ENCODE measurements around the gene ERG. TPM values are rescaled to one million over a fixed set of nuclear protein-coding genes. Genes with fewer than 3 reads are reported as not detected.

ERG gene
- total and polyA plus RNA-seq, 9 of the 15 experiments (the other 6 are each of a cell fraction or from before 2014, with no cell fraction given), result 0.06 TPM; not detected in 8

DNA sequence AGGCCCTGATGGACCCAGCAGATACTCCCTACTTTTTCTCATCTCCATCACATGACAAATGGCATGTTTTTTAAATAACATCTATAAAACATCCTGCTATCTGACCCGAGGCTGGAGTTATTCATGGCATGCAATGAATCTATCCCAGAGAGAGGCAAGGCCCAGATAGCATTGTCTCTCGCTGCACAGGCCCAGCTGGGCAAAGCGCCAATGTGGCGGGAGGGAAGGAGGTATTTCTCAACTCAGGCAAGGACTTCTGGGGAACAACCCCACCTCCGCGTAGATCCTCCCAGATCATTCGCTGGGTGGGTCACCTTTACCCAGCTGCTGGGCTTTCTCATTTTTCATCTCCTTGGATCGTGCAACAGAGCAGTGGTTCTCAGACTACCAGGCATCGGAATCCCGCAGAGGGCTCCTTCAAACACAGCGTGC lies 59.8 kb downstream of the ERG start:
- in situ Hi-C loops (cut with MboI) (no loop called here), intact Hi-C loops (cut with micrococcal nuclease) (no loop called here)
- TF ChIP-seq ZNF3 (CRISPR knock-in tag; IDR thresholded peaks at IDR 0.05) (0 out of 2 replicates have a peak, but pooled peaks have one; percentile 16), SMAD2 (IDR thresholded peaks at IDR 0.05; ENCODE audit: low read depth, low read length) (no peak), SRSF7 (optimal IDR thresholded peaks at IDR 0.05; ENCODE audit: low read depth, low read length) (no peak), TRIM24 (IDR thresholded peaks at IDR 0.05) (no peak), CEBPG (CRISPR knock-in tag; IDR thresholded peaks at IDR 0.05) (no peak), CEBPG (tag; conservative IDR thresholded peaks at IDR 0.05 in 1 of 2, IDR thresholded peaks at IDR 0.05 in 1 of 2) (0 out of 4 replicates have a peak, but pooled peaks of 1 of the 2 experiments have one; percentile 44), RBM17 (IDR thresholded peaks at IDR 0.05; ENCODE audit: borderline replicate concordance, low read depth, low read length) (no peak), GABPB1 (CRISPR knock-in tag; IDR thresholded peaks at IDR 0.05) (no peak), CEBPB (tag; IDR thresholded peaks at IDR 0.05) (0 out of 2 replicates have a peak, but pooled peaks have one; percentile 17), CSDE1 (IDR thresholded peaks at IDR 0.05) (no peak), ZFPM2 (CRISPR knock-in tag; IDR thresholded peaks at IDR 0.05) (no peak), MAFG (tag; conservative IDR thresholded peaks at IDR 0.05) (no peak), ERF (CRISPR knock-in tag; IDR thresholded peaks at IDR 0.05) (no peak), RBBP5 (IDR thresholded peaks at IDR 0.05; ENCODE audit: borderline replicate concordance, insufficient read depth, low read length, poor library complexity, severe bottlenecking) (no peak), DDX20 (tag; IDR thresholded peaks at IDR 0.05; ENCODE audit: low read depth) (no peak)
- TF ChIP-seq, protein P1, sequence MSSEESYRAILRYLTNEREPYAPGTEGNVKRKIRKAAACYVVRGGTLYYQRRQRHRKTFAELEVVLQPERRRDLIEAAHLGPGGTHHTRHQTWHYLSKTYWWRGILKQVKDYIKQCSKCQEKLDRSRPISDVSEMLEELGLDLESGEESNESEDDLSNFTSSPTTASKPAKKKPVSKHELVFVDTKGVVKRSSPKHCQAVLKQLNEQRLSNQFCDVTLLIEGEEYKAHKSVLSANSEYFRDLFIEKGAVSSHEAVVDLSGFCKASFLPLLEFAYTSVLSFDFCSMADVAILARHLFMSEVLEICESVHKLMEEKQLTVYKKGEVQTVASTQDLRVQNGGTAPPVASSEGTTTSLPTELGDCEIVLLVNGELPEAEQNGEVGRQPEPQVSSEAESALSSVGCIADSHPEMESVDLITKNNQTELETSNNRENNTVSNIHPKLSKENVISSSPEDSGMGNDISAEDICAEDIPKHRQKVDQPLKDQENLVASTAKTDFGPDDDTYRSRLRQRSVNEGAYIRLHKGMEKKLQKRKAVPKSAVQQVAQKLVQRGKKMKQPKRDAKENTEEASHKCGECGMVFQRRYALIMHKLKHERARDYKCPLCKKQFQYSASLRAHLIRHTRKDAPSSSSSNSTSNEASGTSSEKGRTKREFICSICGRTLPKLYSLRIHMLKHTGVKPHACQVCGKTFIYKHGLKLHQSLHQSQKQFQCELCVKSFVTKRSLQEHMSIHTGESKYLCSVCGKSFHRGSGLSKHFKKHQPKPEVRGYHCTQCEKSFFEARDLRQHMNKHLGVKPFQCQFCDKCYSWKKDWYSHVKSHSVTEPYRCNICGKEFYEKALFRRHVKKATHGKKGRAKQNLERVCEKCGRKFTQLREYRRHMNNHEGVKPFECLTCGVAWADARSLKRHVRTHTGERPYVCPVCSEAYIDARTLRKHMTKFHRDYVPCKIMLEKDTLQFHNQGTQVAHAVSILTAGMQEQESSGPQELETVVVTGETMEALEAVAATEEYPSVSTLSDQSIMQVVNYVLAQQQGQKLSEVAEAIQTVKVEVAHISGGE (CRISPR knock-in tag; IDR thresholded peaks at IDR 0.05), result no peak
- TF ChIP-seq, protein P2, sequence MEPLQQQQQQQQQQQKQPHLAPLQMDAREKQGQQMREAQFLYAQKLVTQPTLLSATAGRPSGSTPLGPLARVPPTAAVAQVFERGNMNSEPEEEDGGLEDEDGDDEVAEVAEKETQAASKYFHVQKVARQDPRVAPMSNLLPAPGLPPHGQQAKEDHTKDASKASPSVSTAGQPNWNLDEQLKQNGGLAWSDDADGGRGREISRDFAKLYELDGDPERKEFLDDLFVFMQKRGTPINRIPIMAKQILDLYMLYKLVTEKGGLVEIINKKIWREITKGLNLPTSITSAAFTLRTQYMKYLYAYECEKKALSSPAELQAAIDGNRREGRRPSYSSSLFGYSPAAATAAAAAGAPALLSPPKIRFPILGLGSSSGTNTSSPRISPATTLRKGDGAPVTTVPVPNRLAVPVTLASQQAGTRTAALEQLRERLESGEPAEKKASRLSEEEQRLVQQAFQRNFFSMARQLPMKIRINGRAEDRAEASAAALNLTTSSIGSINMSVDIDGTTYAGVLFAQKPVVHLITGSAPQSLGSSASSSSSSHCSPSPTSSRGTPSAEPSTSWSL (CRISPR knock-in tag; IDR thresholded peaks at IDR 0.05; ENCODE audit: borderline replicate concordance), result no peak
- no TSS peak for BruUV-seq (replicated peaks)
- Histone ChIP-seq H3K79me2 (ENCODE audit: control insufficient read depth, insufficient read depth, low read length) (no peaks in the 10 kb centered on the region), H3K4me2 (ENCODE audit: insufficient read depth, low read length) (no peak overlapping the region), H3K9me1 (ENCODE audit: control insufficient read depth, insufficient read depth, low read length) (no peaks in the 10 kb centered on the region), H3K9ac (ENCODE audit: insufficient read depth in 1 of 2, low read depth in 2 of 2, low read length in 2 of 2) (no peak overlapping the region), H3K27ac (ENCODE audit: extremely low read depth, low read depth, low read length) (no peak overlapping the region), H4K20me1 (replicated peaks; ENCODE audit: control insufficient read depth, insufficient read depth, low read length) (peaks cover 21% of the 10 kb centered on the region; the same call in 1 of the 2 replicates), H3K4me1 (replicated peaks in 1 of 2; ENCODE audit: control insufficient read depth in 2 of 2, insufficient read depth in 2 of 2, low read length in 2 of 2) (peaks cover 3 to 4% of the 10 kb centered on the region in 2 experiments; a peak in 1 of 5 replicates), H2AFZ (ENCODE audit: low read depth, low read length) (no peak overlapping the region), H3K4me3 (no peak overlapping the region), H3K9me3 (replicated peaks; ENCODE audit: control insufficient read depth, insufficient read depth, low read depth, low read length) (no peaks in the 10 kb centered on the region), H3K36me3 (ENCODE audit: control insufficient read depth, insufficient read depth, low read length) (no peaks in the 10 kb centered on the region), H3K27me3 (ENCODE audit: control insufficient read depth in 2 of 2, insufficient read depth in 2 of 2, low read length in 2 of 2) (peaks cover 13 to 54% of the 10 kb centered on the region in 2 experiments)
- ChIA-PET POLR2A (interaction anchor here (0.6 to 0.7 kb wide), 2 partner anchors 11 to 827 kb away, joined by 3 to 4 read pairs; no protein-coding TSS in a partner anchor), CTCF (ENCODE audit: low intra/inter-chr PET ratio) (no interaction called here)
- 1% methylated on average over 11 of the region's 11 CpGs for WGBS (ENCODE audit: insufficient coverage, low coverage, missing lambda C conversion rate)
- no peak for ATAC-seq
- no peak for FAIRE-seq
- DNase-seq (ENCODE audit: extremely low read depth in 1 of 4, low spot score in 3 of 4), result no peak
